ENCODE data around the gene KBTBD8. TPM values are rescaled to one million over a fixed set of nuclear protein-coding genes. Genes with fewer than 3 reads are reported as not detected.

Gene KBTBD8
- total and polyA plus RNA-seq, 9 of the 15 experiments (the other 6 are each of a cell fraction or from before 2014, with no cell fraction given) = 2.7 to 9.1 (median 5.6) TPM

DNA sequence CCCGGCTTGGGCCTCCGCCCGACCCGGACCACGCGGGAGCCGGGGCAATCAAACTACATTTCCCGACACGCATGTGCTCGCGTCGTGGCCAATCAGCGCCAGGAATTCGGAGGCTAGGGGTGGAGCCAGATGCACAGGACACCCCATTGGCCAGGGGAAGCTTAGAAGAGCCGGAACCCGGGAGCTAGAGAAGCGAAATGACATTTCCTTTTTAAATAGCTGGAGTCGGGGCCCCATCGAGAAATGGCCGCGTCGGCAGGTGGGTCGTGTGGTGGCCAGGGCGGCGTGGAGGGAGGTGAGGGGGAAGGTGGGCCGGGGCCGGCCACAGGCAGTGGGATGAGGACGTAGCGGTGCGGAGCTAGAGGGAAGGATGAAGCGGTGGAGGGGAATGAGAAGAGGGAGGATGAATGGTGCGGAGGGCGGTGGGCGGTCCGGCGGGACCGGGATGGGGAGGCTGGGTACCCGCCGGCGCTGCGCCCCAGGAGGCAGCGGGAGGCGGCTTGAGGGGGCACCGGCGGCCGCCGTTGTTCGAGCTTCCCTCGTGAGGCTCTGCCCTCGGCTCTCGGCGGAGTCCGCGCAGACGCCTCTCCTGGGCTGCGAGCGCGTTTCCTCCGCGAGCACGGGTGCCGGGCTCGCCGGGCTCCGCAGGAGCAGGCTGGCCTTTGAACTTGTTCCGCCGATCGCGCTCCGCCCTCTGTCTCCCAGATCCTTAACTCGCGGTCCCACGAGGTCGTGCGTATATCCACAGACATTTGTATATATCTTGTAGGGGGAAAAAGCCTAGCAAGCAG lies at the start of gene KBTBD8 (continued):
- no peak for TF ChIP-seq HMG20A (CRISPR knock-in tag; conservative IDR thresholded peaks at IDR 0.05)
- TF ChIP-seq, protein P1, sequence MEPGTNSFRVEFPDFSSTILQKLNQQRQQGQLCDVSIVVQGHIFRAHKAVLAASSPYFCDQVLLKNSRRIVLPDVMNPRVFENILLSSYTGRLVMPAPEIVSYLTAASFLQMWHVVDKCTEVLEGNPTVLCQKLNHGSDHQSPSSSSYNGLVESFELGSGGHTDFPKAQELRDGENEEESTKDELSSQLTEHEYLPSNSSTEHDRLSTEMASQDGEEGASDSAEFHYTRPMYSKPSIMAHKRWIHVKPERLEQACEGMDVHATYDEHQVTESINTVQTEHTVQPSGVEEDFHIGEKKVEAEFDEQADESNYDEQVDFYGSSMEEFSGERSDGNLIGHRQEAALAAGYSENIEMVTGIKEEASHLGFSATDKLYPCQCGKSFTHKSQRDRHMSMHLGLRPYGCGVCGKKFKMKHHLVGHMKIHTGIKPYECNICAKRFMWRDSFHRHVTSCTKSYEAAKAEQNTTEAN (CRISPR knock-in tag; IDR thresholded peaks at IDR 0.05) = no peak
- TF ChIP-seq RB1 (IDR thresholded peaks at IDR 0.05; ENCODE audit: low read depth) = peak; percentile 48; the same call in 1 of the 2 replicates
- TF ChIP-seq, protein P2, sequence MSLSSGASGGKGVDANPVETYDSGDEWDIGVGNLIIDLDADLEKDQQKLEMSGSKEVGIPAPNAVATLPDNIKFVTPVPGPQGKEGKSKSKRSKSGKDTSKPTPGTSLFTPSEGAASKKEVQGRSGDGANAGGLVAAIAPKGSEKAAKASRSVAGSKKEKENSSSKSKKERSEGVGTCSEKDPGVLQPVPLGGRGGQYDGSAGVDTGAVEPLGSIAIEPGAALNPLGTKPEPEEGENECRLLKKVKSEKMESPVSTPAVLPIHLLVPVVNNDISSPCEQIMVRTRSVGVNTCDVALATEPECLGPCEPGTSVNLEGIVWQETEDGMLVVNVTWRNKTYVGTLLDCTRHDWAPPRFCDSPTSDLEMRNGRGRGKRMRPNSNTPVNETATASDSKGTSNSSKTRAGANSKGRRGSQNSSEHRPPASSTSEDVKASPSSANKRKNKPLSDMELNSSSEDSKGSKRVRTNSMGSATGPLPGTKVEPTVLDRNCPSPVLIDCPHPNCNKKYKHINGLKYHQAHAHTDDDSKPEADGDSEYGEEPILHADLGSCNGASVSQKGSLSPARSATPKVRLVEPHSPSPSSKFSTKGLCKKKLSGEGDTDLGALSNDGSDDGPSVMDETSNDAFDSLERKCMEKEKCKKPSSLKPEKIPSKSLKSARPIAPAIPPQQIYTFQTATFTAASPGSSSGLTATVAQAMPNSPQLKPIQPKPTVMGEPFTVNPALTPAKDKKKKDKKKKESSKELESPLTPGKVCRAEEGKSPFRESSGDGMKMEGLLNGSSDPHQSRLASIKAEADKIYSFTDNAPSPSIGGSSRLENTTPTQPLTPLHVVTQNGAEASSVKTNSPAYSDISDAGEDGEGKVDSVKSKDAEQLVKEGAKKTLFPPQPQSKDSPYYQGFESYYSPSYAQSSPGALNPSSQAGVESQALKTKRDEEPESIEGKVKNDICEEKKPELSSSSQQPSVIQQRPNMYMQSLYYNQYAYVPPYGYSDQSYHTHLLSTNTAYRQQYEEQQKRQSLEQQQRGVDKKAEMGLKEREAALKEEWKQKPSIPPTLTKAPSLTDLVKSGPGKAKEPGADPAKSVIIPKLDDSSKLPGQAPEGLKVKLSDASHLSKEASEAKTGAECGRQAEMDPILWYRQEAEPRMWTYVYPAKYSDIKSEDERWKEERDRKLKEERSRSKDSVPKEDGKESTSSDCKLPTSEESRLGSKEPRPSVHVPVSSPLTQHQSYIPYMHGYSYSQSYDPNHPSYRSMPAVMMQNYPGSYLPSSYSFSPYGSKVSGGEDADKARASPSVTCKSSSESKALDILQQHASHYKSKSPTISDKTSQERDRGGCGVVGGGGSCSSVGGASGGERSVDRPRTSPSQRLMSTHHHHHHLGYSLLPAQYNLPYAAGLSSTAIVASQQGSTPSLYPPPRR (CRISPR knock-in tag; IDR thresholded peaks at IDR 0.05; ENCODE audit: borderline replicate concordance) = no peak
- peak; percentile 23; the same call in 1 of the 2 replicates for TF ChIP-seq ZNF431 (CRISPR knock-in tag; IDR thresholded peaks at IDR 0.05)
- peak; percentile 39; the same call in 1 of the 2 replicates for TF ChIP-seq ZBTB7A (IDR thresholded peaks at IDR 0.05; ENCODE audit: borderline replicate concordance, control insufficient read depth, low read depth, low read length)
- TF ChIP-seq, protein P3, sequence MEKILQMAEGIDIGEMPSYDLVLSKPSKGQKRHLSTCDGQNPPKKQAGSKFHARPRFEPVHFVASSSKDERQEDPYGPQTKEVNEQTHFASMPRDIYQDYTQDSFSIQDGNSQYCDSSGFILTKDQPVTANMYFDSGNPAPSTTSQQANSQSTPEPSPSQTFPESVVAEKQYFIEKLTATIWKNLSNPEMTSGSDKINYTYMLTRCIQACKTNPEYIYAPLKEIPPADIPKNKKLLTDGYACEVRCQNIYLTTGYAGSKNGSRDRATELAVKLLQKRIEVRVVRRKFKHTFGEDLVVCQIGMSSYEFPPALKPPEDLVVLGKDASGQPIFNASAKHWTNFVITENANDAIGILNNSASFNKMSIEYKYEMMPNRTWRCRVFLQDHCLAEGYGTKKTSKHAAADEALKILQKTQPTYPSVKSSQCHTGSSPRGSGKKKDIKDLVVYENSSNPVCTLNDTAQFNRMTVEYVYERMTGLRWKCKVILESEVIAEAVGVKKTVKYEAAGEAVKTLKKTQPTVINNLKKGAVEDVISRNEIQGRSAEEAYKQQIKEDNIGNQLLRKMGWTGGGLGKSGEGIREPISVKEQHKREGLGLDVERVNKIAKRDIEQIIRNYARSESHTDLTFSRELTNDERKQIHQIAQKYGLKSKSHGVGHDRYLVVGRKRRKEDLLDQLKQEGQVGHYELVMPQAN (IDR thresholded peaks at IDR 0.05; ENCODE audit: borderline replicate concordance) = peak; percentile 79
- TF ChIP-seq SIN3B (IDR thresholded peaks at IDR 0.05; ENCODE audit: low read depth) = no peak
- TF ChIP-seq PHF20 (IDR thresholded peaks at IDR 0.05; ENCODE audit: partially characterized antibody) = peak; percentile 77
- TF ChIP-seq POLR2B (IDR thresholded peaks at IDR 0.05; ENCODE audit: low read depth, partially characterized antibody) = peak; percentile 53
- TF ChIP-seq SMAD3 (CRISPR knock-in tag; conservative IDR thresholded peaks at IDR 0.05) = no peak
- TF ChIP-seq CEBPB (tag; IDR thresholded peaks at IDR 0.05) = no peak
- TF ChIP-seq, protein P4, sequence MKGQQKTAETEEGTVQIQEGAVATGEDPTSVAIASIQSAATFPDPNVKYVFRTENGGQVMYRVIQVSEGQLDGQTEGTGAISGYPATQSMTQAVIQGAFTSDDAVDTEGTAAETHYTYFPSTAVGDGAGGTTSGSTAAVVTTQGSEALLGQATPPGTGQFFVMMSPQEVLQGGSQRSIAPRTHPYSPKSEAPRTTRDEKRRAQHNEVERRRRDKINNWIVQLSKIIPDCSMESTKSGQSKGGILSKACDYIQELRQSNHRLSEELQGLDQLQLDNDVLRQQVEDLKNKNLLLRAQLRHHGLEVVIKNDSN (CRISPR knock-in tag; IDR thresholded peaks at IDR 0.05) = peak; percentile 66
- TF ChIP-seq SETDB1 (IDR thresholded peaks at IDR 0.05; ENCODE audit: low read length) = no peak
- TF ChIP-seq, protein P5, sequence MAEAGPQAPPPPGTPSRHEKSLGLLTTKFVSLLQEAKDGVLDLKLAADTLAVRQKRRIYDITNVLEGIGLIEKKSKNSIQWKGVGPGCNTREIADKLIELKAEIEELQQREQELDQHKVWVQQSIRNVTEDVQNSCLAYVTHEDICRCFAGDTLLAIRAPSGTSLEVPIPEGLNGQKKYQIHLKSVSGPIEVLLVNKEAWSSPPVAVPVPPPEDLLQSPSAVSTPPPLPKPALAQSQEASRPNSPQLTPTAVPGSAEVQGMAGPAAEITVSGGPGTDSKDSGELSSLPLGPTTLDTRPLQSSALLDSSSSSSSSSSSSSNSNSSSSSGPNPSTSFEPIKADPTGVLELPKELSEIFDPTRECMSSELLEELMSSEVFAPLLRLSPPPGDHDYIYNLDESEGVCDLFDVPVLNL (CRISPR knock-in tag; IDR thresholded peaks at IDR 0.05; ENCODE audit: low read depth) = no peak
- no peak for TF ChIP-seq HDAC8 (tag; IDR thresholded peaks at IDR 0.05)
